HUES48 (cell line): ENCODE measurements around the gene BCAM.

Experiments used
- H3K27ac ChIP-seq: one replicate; pipeline ENCODE4 v1.7.0; 2013; ENCODE audit warnings: low read depth, low read length, inconsistent platforms
- H3K27me3 ChIP-seq: 2 replicates; pipeline ENCODE4 v1.6.1; 2013; ENCODE audit warnings: mild to moderate bottlenecking, low read length; ENCODE audit not compliant: control insufficient read depth, insufficient read depth
- H3K36me3 ChIP-seq: 2 replicates; pipeline ENCODE4 v1.6.1; 2013; ENCODE audit warnings: low read length; ENCODE audit not compliant: control insufficient read depth, insufficient read depth
- H3K4me1 ChIP-seq: 2 replicates; pipeline ENCODE4 v1.6.1; 2013; ENCODE audit warnings: mild to moderate bottlenecking, low read length; ENCODE audit not compliant: control insufficient read depth, insufficient read depth
- H3K4me3 ChIP-seq: 2 replicates; pipeline ENCODE4 v1.5.1; 2013; ENCODE audit warnings: mild to moderate bottlenecking, low read depth, low read length
- H3K9ac ChIP-seq: 2 replicates; pipeline ENCODE4 v1.6.1; 2013; ENCODE audit warnings: mild to moderate bottlenecking, low read depth, low read length, moderate library complexity
- H3K9me3 ChIP-seq: 2 replicates; pipeline ENCODE4 v1.6.1; 2013; ENCODE audit warnings: low read length; ENCODE audit not compliant: control insufficient read depth, insufficient read depth

The BCAM gene

GRCh38 chr19:44810234-44811121, 1.6 kb downstream of the BCAM start:
- Histone ChIP-seq H3K27me3 (peaks cover 15% of the 10 kb centered on the region), H3K4me3 (no peak overlapping the region; the same call in 1 of the 2 replicates), H3K9me3 (no peaks in the 10 kb centered on the region), H3K9ac (no peak overlapping the region), H3K27ac (no peak overlapping the region), H3K4me1 (peaks cover 22% of the 10 kb centered on the region), H3K36me3 (peaks cover 30% of the 10 kb centered on the region)

- H3K4me3 ChIP-seq: no peak overlapping the region
- peaks cover 32% of the 10 kb centered on the region for H3K36me3 ChIP-seq
- H3K4me1 ChIP-seq: peaks cover 22% of the 10 kb centered on the region
- no peak overlapping the region for H3K9ac ChIP-seq
- H3K9me3 ChIP-seq: no peaks in the 10 kb centered on the region
- peaks cover 15% of the 10 kb centered on the region for H3K27me3 ChIP-seq
- no peak overlapping the region for H3K27ac ChIP-seq
Observed at GRCh38 chr19:44811122-44811419, 2.2 kb downstream of the BCAM start.

GRCh38 chr19:44812142-44812718, 3.3 kb downstream of the BCAM start:
- peaks cover 32% of the 10 kb centered on the region for H3K36me3 ChIP-seq
- H3K27ac ChIP-seq: no peak overlapping the region
- H3K4me1 ChIP-seq: peaks cover 20% of the 10 kb centered on the region
- peaks cover 8% of the 10 kb centered on the region; the same call in 1 of the 2 replicates for H3K27me3 ChIP-seq
- H3K9me3 ChIP-seq: no peaks in the 10 kb centered on the region
- no peak overlapping the region for H3K4me3 ChIP-seq
- H3K9ac ChIP-seq: no peak overlapping the region

- no peaks in the 10 kb centered on the region for H3K9me3 ChIP-seq
- no peak overlapping the region for H3K27ac ChIP-seq
- H3K27me3 ChIP-seq: peaks cover 8% of the 10 kb centered on the region; the same call in 1 of the 2 replicates
- peaks cover 12% of the 10 kb centered on the region for H3K4me1 ChIP-seq
- H3K4me3 ChIP-seq: no peak overlapping the region
- peaks cover 32% of the 10 kb centered on the region for H3K36me3 ChIP-seq
- no peak overlapping the region for H3K9ac ChIP-seq
Observed at GRCh38 chr19:44813070-44813840, 4.4 kb downstream of the BCAM start.

- no peaks in the 10 kb centered on the region for H3K9me3 ChIP-seq
- peaks cover 34% of the 10 kb centered on the region for H3K36me3 ChIP-seq
- H3K4me1 ChIP-seq: peaks cover 12% of the 10 kb centered on the region
- no peak overlapping the region for H3K4me3 ChIP-seq
- peaks cover 8% of the 10 kb centered on the region; the same call in 1 of the 2 replicates for H3K27me3 ChIP-seq
- no peak overlapping the region for H3K9ac ChIP-seq
- no peak overlapping the region for H3K27ac ChIP-seq
Observed at GRCh38 chr19:44813841-44814470, 5.1 kb downstream of the BCAM start.

- Histone ChIP-seq H3K4me1 (peaks cover 9% of the 10 kb centered on the region), H3K9me3 (no peaks in the 10 kb centered on the region), H3K9ac (no peak overlapping the region), H3K36me3 (peaks cover 39% of the 10 kb centered on the region), H3K27ac (no peak overlapping the region), H3K27me3 (peaks cover 4% of the 10 kb centered on the region; the same call in 1 of the 2 replicates), H3K4me3 (no peak overlapping the region)
Observed at GRCh38 chr19:44814517-44814916, 5.6 kb downstream of the BCAM start.

- Histone ChIP-seq H3K27ac (no peak overlapping the region), H3K4me3 (no peak overlapping the region), H3K4me1 (no peaks in the 10 kb centered on the region), H3K36me3 (peaks cover 41% of the 10 kb centered on the region), H3K9me3 (no peaks in the 10 kb centered on the region), H3K27me3 (no peaks in the 10 kb centered on the region), H3K9ac (no peak overlapping the region)
Observed at GRCh38 chr19:44816301-44816700, 7.4 kb downstream of the BCAM start.

- Histone ChIP-seq H3K36me3 (peaks cover 40% of the 10 kb centered on the region), H3K9ac (no peak overlapping the region), H3K4me1 (no peaks in the 10 kb centered on the region), H3K27me3 (no peaks in the 10 kb centered on the region), H3K4me3 (no peak overlapping the region), H3K9me3 (no peaks in the 10 kb centered on the region), H3K27ac (no peak overlapping the region)
Observed at GRCh38 chr19:44817725-44818465, 9.0 kb downstream of the BCAM start.

GRCh38 chr19:44818466-44819031, 9.6 kb downstream of the BCAM start:
- H3K9ac ChIP-seq: no peak overlapping the region
- peaks cover 6% of the 10 kb centered on the region; the same call in 1 of the 2 replicates for H3K27me3 ChIP-seq
- H3K4me3 ChIP-seq: no peak overlapping the region
- H3K36me3 ChIP-seq: peaks cover 33% of the 10 kb centered on the region
- no peaks in the 10 kb centered on the region for H3K4me1 ChIP-seq
- no peak overlapping the region for H3K27ac ChIP-seq
- no peaks in the 10 kb centered on the region for H3K9me3 ChIP-seq

- Histone ChIP-seq H3K4me3 (no peak overlapping the region), H3K9me3 (no peaks in the 10 kb centered on the region), H3K36me3 (peaks cover 26% of the 10 kb centered on the region), H3K27me3 (peaks cover 7% of the 10 kb centered on the region; the same call in 1 of the 2 replicates), H3K27ac (no peak overlapping the region), H3K4me1 (no peaks in the 10 kb centered on the region), H3K9ac (no peak overlapping the region)
Observed at GRCh38 chr19:44819246-44819832, 10.4 kb downstream of the BCAM start.
